HPDE6-E6E7 (cell line): ENCODE data around the gene MPRIP.
"Not testable (repeated sequence)": the region's sequence is repeated elsewhere in the genome, so short reads cannot be mapped to it uniquely, and the experiment has no call there.

Source experiments
- DNase-seq: peaks from one replicate; pipeline ENCODE4 v3.0.0; 2011; ENCODE audit warnings: missing footprints; ENCODE audit errors: extremely low spot score

The MPRIP gene

GRCh38 chr17:17013828-17014747, 28.2 kb upstream of the MPRIP start:
- DNase-seq = not testable (repeated sequence)

- not testable (repeated sequence) for DNase-seq
Observed at GRCh38 chr17:17014748-17015124, 27.5 kb upstream of the MPRIP start.

GRCh38 chr17:17015230-17015629, 27.0 kb upstream of the MPRIP start:
- no peak for DNase-seq

GRCh38 chr17:17016199-17017197, 25.8 kb upstream of the MPRIP start:
- DNase-seq = not testable (repeated sequence)

GRCh38 chr17:17017343-17018014, 24.8 kb upstream of the MPRIP start:
- DNase-seq = no peak

- no peak for DNase-seq
Observed at GRCh38 chr17:17018021-17018441, 24.2 kb upstream of the MPRIP start.

- DNase-seq = no peak
Observed at GRCh38 chr17:17018612-17019429, 23.4 kb upstream of the MPRIP start.

GRCh38 chr17:17019430-17019762, 22.9 kb upstream of the MPRIP start:
- DNase-seq = no peak

GRCh38 chr17:17019891-17020456, 22.3 kb upstream of the MPRIP start:
- DNase-seq = peak; percentile 83

GRCh38 chr17:17020821-17021193, 21.4 kb upstream of the MPRIP start:
- no peak for DNase-seq

- no peak for DNase-seq
Observed at GRCh38 chr17:17021194-17021863, 20.9 kb upstream of the MPRIP start.

GRCh38 chr17:17022011-17022410, 20.2 kb upstream of the MPRIP start:
- no peak for DNase-seq

GRCh38 chr17:17022456-17022855, 19.8 kb upstream of the MPRIP start:
- DNase-seq = no peak

GRCh38 chr17:17024778-17025300, 17.4 kb upstream of the MPRIP start:
- no peak for DNase-seq

- DNase-seq = no peak
Observed at GRCh38 chr17:17025621-17026020, 16.6 kb upstream of the MPRIP start.

GRCh38 chr17:17026163-17026562, 16.1 kb upstream of the MPRIP start:
- no peak for DNase-seq

GRCh38 chr17:17027442-17028058, 14.7 kb upstream of the MPRIP start:
- DNase-seq = no peak

GRCh38 chr17:17028059-17028877, 14.0 kb upstream of the MPRIP start:
- DNase-seq = peak; percentile 99
